Hematopoietic multipotent progenitor cell treated with erythropoietin and hydrocortisone succinate and interleukin-3 and kit ligand, for 8 days (in vitro differentiated cells): ENCODE measurements around the gene EFNB2.

Experiments used
- DNase-seq: peaks from one replicate; pipeline ENCODE4 v3.0.0-alpha.2; 2015

The EFNB2 gene

GRCh38 chr13:106480351-106480910 lies 55.0 kb downstream of the EFNB2 start:
- DNase-seq = no peak

GRCh38 chr13:106479929-106480328 lies 55.5 kb downstream of the EFNB2 start:
- DNase-seq = no peak

- DNase-seq = no peak
Observed at GRCh38 chr13:106478116-106478515, 57.3 kb downstream of the EFNB2 start.

- no peak for DNase-seq
Observed at GRCh38 chr13:106477303-106477702, 58.2 kb downstream of the EFNB2 start.

- DNase-seq = no peak
Observed at GRCh38 chr13:106475852-106476251, 59.6 kb downstream of the EFNB2 start.

- DNase-seq = peak; percentile 42
Observed at GRCh38 chr13:106474912-106475311, 60.5 kb downstream of the EFNB2 start.

GRCh38 chr13:106473154-106473553 lies 62.3 kb downstream of the EFNB2 start:
- DNase-seq = no peak

- DNase-seq = no peak
Observed at GRCh38 chr13:106472621-106473020, 62.8 kb downstream of the EFNB2 start.

GRCh38 chr13:106471957-106472543 lies 63.4 kb downstream of the EFNB2 start:
- DNase-seq = peak; percentile 17

- DNase-seq = peak; percentile 46
Observed at GRCh38 chr13:106470576-106470975, 64.9 kb downstream of the EFNB2 start.

- DNase-seq = no peak
Observed at GRCh38 chr13:106468744-106469590, 66.5 kb downstream of the EFNB2 start.

GRCh38 chr13:106468207-106468606 lies 67.3 kb downstream of the EFNB2 start:
- no peak for DNase-seq

GRCh38 chr13:106467427-106468122 lies 67.9 kb downstream of the EFNB2 start:
- DNase-seq = no peak

GRCh38 chr13:106466691-106467426 lies 68.6 kb downstream of the EFNB2 start:
- no peak for DNase-seq

GRCh38 chr13:106464076-106464475 lies 71.4 kb downstream of the EFNB2 start:
- DNase-seq = no peak

- no peak for DNase-seq
Observed at GRCh38 chr13:106462710-106463109, 72.8 kb downstream of the EFNB2 start.

- DNase-seq = no peak
Observed at GRCh38 chr13:106455777-106456176, 79.7 kb downstream of the EFNB2 start.

- no peak for DNase-seq
Observed at GRCh38 chr13:106455190-106455589, 80.3 kb downstream of the EFNB2 start.

GRCh38 chr13:106453101-106453500 lies 82.4 kb downstream of the EFNB2 start:
- DNase-seq = no peak

GRCh38 chr13:106450991-106451390 lies 84.5 kb downstream of the EFNB2 start:
- DNase-seq = no peak

- no peak for DNase-seq
Observed at GRCh38 chr13:106449096-106449495, 86.4 kb downstream of the EFNB2 start.

- DNase-seq = no peak
Observed at GRCh38 chr13:106445996-106446395, 89.5 kb downstream of the EFNB2 start.
